ENCODE measurements around the gene FIBP.
"Not testable (repeated sequence)": the region's sequence is repeated elsewhere in the genome, so short reads cannot be mapped to it uniquely, and the experiment has no call there.

The FIBP gene

DNA sequence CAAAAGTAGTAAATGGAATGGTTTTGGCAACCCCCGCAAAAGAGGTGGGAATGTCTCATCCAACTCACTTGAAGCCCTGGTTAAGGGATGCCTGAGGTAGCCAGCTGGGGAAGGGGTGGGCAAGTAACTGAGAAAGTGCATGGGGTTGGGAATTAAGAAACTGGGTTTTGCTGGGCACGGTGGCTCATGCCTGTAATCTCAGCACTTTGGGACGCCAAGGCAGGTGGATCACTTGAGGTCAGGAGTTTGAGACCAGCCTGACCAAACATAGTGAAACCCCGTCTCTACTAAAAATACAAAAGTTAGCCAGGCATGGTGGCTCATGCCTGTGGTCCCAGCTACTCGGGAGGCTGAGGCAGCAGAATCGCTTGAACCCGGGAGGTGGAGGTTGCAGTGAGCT is 39.6 kb downstream of the FIBP start:
- not testable (repeated sequence) for H4K8ac ChIP-seq (ENCODE audit: low read length); H3K14ac ChIP-seq (ENCODE audit: low read length in 2 of 2); H3K9me3 ChIP-seq (ENCODE audit: control insufficient read depth, low read length); H3K4me3 ChIP-seq (ENCODE audit: insufficient read depth in 1 of 2, low read depth in 1 of 2, low read length in 2 of 2); H4K91ac ChIP-seq (ENCODE audit: low read length); H3K23ac ChIP-seq (ENCODE audit: low read length in 2 of 2); H3K9ac ChIP-seq (ENCODE audit: low read length); H3K4ac ChIP-seq (ENCODE audit: low read depth in 1 of 2, low read length in 2 of 2); H3K18ac ChIP-seq (ENCODE audit: low read depth in 1 of 2, low read length in 2 of 2); H2BK12ac ChIP-seq (ENCODE audit: low read length in 2 of 2); H3K4me2 ChIP-seq (ENCODE audit: low read length, poor library complexity, severe bottlenecking); H3K79me1 ChIP-seq (replicated peaks; ENCODE audit: low read length, poor library complexity, severe bottlenecking); H3K27me3 ChIP-seq (ENCODE audit: control insufficient read depth in 1 of 2, insufficient read depth in 1 of 2, low read length in 2 of 2); DNase-seq; H2BK15ac ChIP-seq (ENCODE audit: low read depth, poor library complexity, severe bottlenecking); H2AK5ac ChIP-seq (ENCODE audit: low read length, severe bottlenecking); H2AFZ ChIP-seq (ENCODE audit: low read depth, low read length); H2BK120ac ChIP-seq (ENCODE audit: low read depth, low read length); H3K27ac ChIP-seq (ENCODE audit: low read length, poor library complexity, severe bottlenecking); H2BK5ac ChIP-seq (ENCODE audit: low read depth, low read length, poor library complexity, severe bottlenecking)
- WGBS = 80% methylated on average over 7 of the region's 7 CpGs
- Histone ChIP-seq H3K36me3 (ENCODE audit: control insufficient read depth in 1 of 2, insufficient read depth in 2 of 2, low read depth in 1 of 2, low read length in 2 of 2) (peaks cover 30 to 37% of the 10 kb centered on the region in 2 experiments), H3K4me1 (ENCODE audit: control insufficient read depth, insufficient read depth, low read depth, low read length) (peaks cover 11% of the 10 kb centered on the region)

- no peak overlapping the region for H3K4me3 ChIP-seq (ENCODE audit: insufficient read depth in 1 of 2, low read depth in 1 of 2, low read length in 2 of 2)
- no peak overlapping the region for H2BK5ac ChIP-seq (ENCODE audit: low read depth, low read length, poor library complexity, severe bottlenecking)
- no peak overlapping the region for H3K4ac ChIP-seq (ENCODE audit: low read depth in 1 of 2, low read length in 2 of 2)
- H3K14ac ChIP-seq (ENCODE audit: low read length in 2 of 2) = no peak overlapping the region
- no peak overlapping the region for H4K8ac ChIP-seq (ENCODE audit: low read length)
- no peak overlapping the region for H2AFZ ChIP-seq (ENCODE audit: low read depth, low read length)
- no peak overlapping the region for H4K91ac ChIP-seq (ENCODE audit: low read length)
- H2BK12ac ChIP-seq (ENCODE audit: low read length in 2 of 2) = no peak overlapping the region
- no peak overlapping the region for H3K9ac ChIP-seq (ENCODE audit: low read length)
- no peak overlapping the region for H2BK15ac ChIP-seq (ENCODE audit: low read depth, poor library complexity, severe bottlenecking)
- 86% methylated on average over 3 of the region's 3 CpGs for WGBS
- peaks cover 20 to 28% of the 10 kb centered on the region in 2 experiments for H3K36me3 ChIP-seq (ENCODE audit: control insufficient read depth in 1 of 2, insufficient read depth in 2 of 2, low read depth in 1 of 2, low read length in 2 of 2)
- no peaks in the 10 kb centered on the region for H3K27me3 ChIP-seq (ENCODE audit: control insufficient read depth in 1 of 2, insufficient read depth in 1 of 2, low read length in 2 of 2)
- peaks cover 5% of the 10 kb centered on the region for H3K79me1 ChIP-seq (replicated peaks; ENCODE audit: low read length, poor library complexity, severe bottlenecking)
- no peak overlapping the region for H2AK5ac ChIP-seq (ENCODE audit: low read length, severe bottlenecking)
- H3K9me3 ChIP-seq (ENCODE audit: control insufficient read depth, low read length) = peaks cover 5% of the 10 kb centered on the region
- no peak overlapping the region for H3K23ac ChIP-seq (ENCODE audit: low read length in 2 of 2)
- peaks cover 7% of the 10 kb centered on the region for H3K4me1 ChIP-seq (ENCODE audit: control insufficient read depth, insufficient read depth, low read depth, low read length)
- no peak overlapping the region for H3K18ac ChIP-seq (ENCODE audit: low read depth in 1 of 2, low read length in 2 of 2)
- no peak overlapping the region for H3K4me2 ChIP-seq (ENCODE audit: low read length, poor library complexity, severe bottlenecking)
- DNase-seq = no peak
- no peak overlapping the region for H2BK120ac ChIP-seq (ENCODE audit: low read depth, low read length)
- H3K27ac ChIP-seq (ENCODE audit: low read length, poor library complexity, severe bottlenecking) = no peak overlapping the region
Observed at GRCh38 chr11:65847746-65848145, 40.5 kb downstream of the FIBP start.

- no peaks in the 10 kb centered on the region for H3K9me3 ChIP-seq (ENCODE audit: control insufficient read depth, low read length)
- no peaks in the 10 kb centered on the region for H3K36me3 ChIP-seq (ENCODE audit: control insufficient read depth in 1 of 2, insufficient read depth in 2 of 2, low read depth in 1 of 2, low read length in 2 of 2)
- no peak overlapping the region for H3K14ac ChIP-seq (ENCODE audit: low read length in 2 of 2)
- no peaks in the 10 kb centered on the region for H3K79me1 ChIP-seq (replicated peaks; ENCODE audit: low read length, poor library complexity, severe bottlenecking)
- H3K4me3 ChIP-seq (ENCODE audit: insufficient read depth in 1 of 2, low read depth in 1 of 2, low read length in 2 of 2) = no peak overlapping the region
- H3K27ac ChIP-seq (ENCODE audit: low read length, poor library complexity, severe bottlenecking) = no peak overlapping the region
- H3K4ac ChIP-seq (ENCODE audit: low read depth in 1 of 2, low read length in 2 of 2) = no peak overlapping the region
- no peak overlapping the region for H3K9ac ChIP-seq (ENCODE audit: low read length)
- DNase-seq = no peak
- H2BK120ac ChIP-seq (ENCODE audit: low read depth, low read length) = no peak overlapping the region
- no peak overlapping the region for H3K18ac ChIP-seq (ENCODE audit: low read depth in 1 of 2, low read length in 2 of 2)
- no peak overlapping the region for H2BK12ac ChIP-seq (ENCODE audit: low read length in 2 of 2)
- no peak overlapping the region for H2AFZ ChIP-seq (ENCODE audit: low read depth, low read length)
- H3K4me2 ChIP-seq (ENCODE audit: low read length, poor library complexity, severe bottlenecking) = no peak overlapping the region
- no peaks in the 10 kb centered on the region for H3K27me3 ChIP-seq (ENCODE audit: control insufficient read depth in 1 of 2, insufficient read depth in 1 of 2, low read length in 2 of 2)
- no peak overlapping the region for H2BK5ac ChIP-seq (ENCODE audit: low read depth, low read length, poor library complexity, severe bottlenecking)
- H3K4me1 ChIP-seq (ENCODE audit: control insufficient read depth, insufficient read depth, low read depth, low read length) = no peaks in the 10 kb centered on the region
- no peak overlapping the region for H2AK5ac ChIP-seq (ENCODE audit: low read length, severe bottlenecking)
- no peak overlapping the region for H4K91ac ChIP-seq (ENCODE audit: low read length)
- WGBS = 92% methylated on average over 8 of the region's 10 CpGs
- H3K23ac ChIP-seq (ENCODE audit: low read length in 2 of 2) = no peak overlapping the region
- no peak overlapping the region for H4K8ac ChIP-seq (ENCODE audit: low read length)
- H2BK15ac ChIP-seq (ENCODE audit: low read depth, poor library complexity, severe bottlenecking) = no peak overlapping the region
Observed at GRCh38 chr11:65844231-65844872, 43.9 kb downstream of the FIBP start.

DNA sequence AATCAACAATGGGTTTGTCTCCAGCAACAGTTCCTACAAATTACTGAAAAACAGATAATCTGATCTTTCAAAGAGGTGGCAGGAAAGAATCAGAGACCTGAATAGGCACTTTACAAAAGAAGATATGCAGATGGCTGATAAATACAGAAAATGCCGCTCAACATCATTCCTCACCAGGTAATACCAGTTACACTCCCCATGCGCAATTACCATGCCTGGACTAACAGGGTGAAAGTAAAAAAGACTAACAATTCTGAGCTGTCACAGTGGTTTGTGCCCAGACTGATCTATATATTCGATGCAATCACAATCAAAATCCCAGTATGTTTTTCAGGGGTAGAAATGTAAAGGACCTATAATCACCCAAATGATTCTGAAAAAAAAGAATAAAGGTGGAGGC is 44.5 kb downstream of the FIBP start:
- Histone ChIP-seq H4K91ac (ENCODE audit: low read length) (no peak overlapping the region), H3K27ac (ENCODE audit: low read length, poor library complexity, severe bottlenecking) (no peak overlapping the region), H3K27me3 (ENCODE audit: control insufficient read depth in 1 of 2, insufficient read depth in 1 of 2, low read length in 2 of 2) (no peaks in the 10 kb centered on the region), H3K23ac (ENCODE audit: low read length in 2 of 2) (no peak overlapping the region), H2AK5ac (ENCODE audit: low read length, severe bottlenecking) (no peak overlapping the region), H2BK5ac (ENCODE audit: low read depth, low read length, poor library complexity, severe bottlenecking) (no peak overlapping the region), H3K18ac (ENCODE audit: low read depth in 1 of 2, low read length in 2 of 2) (no peak overlapping the region), H3K4me3 (ENCODE audit: insufficient read depth in 1 of 2, low read depth in 1 of 2, low read length in 2 of 2) (no peak overlapping the region), H2BK120ac (ENCODE audit: low read depth, low read length) (no peak overlapping the region), H3K79me1 (replicated peaks; ENCODE audit: low read length, poor library complexity, severe bottlenecking) (no peaks in the 10 kb centered on the region), H3K4me2 (ENCODE audit: low read length, poor library complexity, severe bottlenecking) (no peak overlapping the region), H3K14ac (ENCODE audit: low read length in 2 of 2) (no peak overlapping the region), H3K4me1 (ENCODE audit: control insufficient read depth, insufficient read depth, low read depth, low read length) (no peaks in the 10 kb centered on the region), H3K9me3 (ENCODE audit: control insufficient read depth, low read length) (no peaks in the 10 kb centered on the region), H3K4ac (ENCODE audit: low read depth in 1 of 2, low read length in 2 of 2) (no peak overlapping the region), H2BK15ac (ENCODE audit: low read depth, poor library complexity, severe bottlenecking) (no peak overlapping the region), H3K36me3 (ENCODE audit: control insufficient read depth in 1 of 2, insufficient read depth in 2 of 2, low read depth in 1 of 2, low read length in 2 of 2) (no peaks in the 10 kb centered on the region), H3K9ac (ENCODE audit: low read length) (no peak overlapping the region), H2AFZ (ENCODE audit: low read depth, low read length) (no peak overlapping the region), H4K8ac (ENCODE audit: low read length) (no peak overlapping the region), H2BK12ac (ENCODE audit: low read length in 2 of 2) (no peak overlapping the region)
- WGBS = 100% methylated on average over 2 of the region's 3 CpGs
- no peak for DNase-seq

All from mesenchymal stem cell (in vitro differentiated cells and primary cell).